Ishikawa (cell line): Measurements from ENCODE around the gene RIMS1.

ENCODE experiments used
- CEBPB ChIP-seq: IDR thresholded peaks from 2 replicates; pipeline ENCODE4 v1.6.1; 2012
- CREB1 ChIP-seq: IDR thresholded peaks from 2 replicates; pipeline ENCODE4 v1.6.1; 2012; ENCODE audit warnings: low read depth
- EGR1 ChIP-seq: IDR thresholded peaks from 2 replicates; pipeline ENCODE4 v1.6.1; 2012
- EP300 ChIP-seq: IDR thresholded peaks from 2 replicates; pipeline ENCODE4 v1.6.1; 2012; ENCODE audit warnings: borderline replicate concordance
- FOXM1 ChIP-seq: IDR thresholded peaks from 2 replicates; pipeline ENCODE4 v1.6.1; 2012; ENCODE audit warnings: low read depth, borderline replicate concordance
- NFIC ChIP-seq: IDR thresholded peaks from 2 replicates; pipeline ENCODE4 v1.6.1; 2012
- RAD21 ChIP-seq: IDR thresholded peaks from 2 replicates; pipeline ENCODE4 v1.6.1; 2012; ENCODE audit warnings: low read depth
- REST ChIP-seq: IDR thresholded peaks from 2 replicates; pipeline ENCODE4 v1.6.1; 2012; ENCODE audit warnings: low read depth, mild to moderate bottlenecking
- TAF1 ChIP-seq: IDR thresholded peaks from 2 replicates; pipeline ENCODE4 v1.6.1; 2012; ENCODE audit warnings: low read depth, mild to moderate bottlenecking
- TCF12 ChIP-seq: IDR thresholded peaks from 2 replicates; pipeline ENCODE4 v1.6.1; 2012; ENCODE audit warnings: low read depth
- TEAD4 ChIP-seq: IDR thresholded peaks from 2 replicates; pipeline ENCODE4 v1.6.1; 2012
- YY1 ChIP-seq: IDR thresholded peaks from 2 replicates; pipeline ENCODE4 v1.6.1; 2012; ENCODE audit warnings: low read depth
- ZBTB7A ChIP-seq: IDR thresholded peaks from 2 replicates; pipeline ENCODE4 v1.6.1; 2012; ENCODE audit warnings: low read depth
- TF ChIP-seq, protein P1 (sequence below): IDR thresholded peaks from 2 replicates; pipeline ENCODE4 v1.6.1; 2012
- TF ChIP-seq, protein P2 (sequence below): IDR thresholded peaks from 2 replicates; pipeline ENCODE4 v1.6.1; 2012

Gene RIMS1

DNA sequence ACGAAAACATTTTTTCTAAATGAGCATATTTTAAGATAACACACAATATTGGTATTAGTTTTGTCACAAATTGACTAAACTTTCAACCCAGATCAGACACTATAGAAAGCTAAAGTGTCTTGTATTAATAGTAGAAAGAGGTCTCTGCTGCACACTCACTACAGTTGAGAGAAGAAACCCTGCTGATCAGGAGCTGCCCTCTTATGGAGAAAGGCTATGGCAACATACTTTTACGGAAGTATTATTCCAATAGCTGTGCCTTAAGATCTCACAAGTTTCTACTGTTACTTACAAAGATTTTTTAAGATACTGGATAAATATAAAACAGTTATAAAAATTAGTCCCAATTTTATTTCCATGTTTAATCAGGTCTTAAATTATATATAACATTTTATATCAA is 155.7 kb downstream of the RIMS1 start:
- TF ChIP-seq RAD21 (peak; percentile 36; the same call in 1 of the 2 replicates), EP300 (no peak), TEAD4 (no peak), CREB1 (no peak)
- TF ChIP-seq, protein P1, sequence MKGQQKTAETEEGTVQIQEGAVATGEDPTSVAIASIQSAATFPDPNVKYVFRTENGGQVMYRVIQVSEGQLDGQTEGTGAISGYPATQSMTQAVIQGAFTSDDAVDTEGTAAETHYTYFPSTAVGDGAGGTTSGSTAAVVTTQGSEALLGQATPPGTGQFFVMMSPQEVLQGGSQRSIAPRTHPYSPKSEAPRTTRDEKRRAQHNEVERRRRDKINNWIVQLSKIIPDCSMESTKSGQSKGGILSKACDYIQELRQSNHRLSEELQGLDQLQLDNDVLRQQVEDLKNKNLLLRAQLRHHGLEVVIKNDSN: no peak

DNA sequence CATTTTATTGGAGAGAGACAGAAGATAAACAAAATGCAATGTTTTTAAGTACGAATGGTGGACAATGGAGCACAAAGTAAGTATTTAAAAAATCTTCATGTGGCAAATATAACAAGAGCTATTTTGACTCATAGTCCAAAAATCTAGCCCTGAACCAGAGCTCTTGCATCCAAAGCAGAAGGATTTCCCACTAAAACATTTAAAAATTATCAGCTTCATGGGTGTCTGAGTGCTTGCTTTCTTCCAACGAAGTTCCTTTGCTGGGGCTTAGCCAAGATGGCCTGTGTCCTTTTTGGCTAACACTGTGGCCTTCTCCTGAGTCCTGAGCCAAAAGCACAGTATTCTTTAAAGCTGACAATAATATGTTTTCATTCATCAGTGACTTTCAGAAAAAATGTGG is 161.7 kb downstream of the RIMS1 start:
- TF ChIP-seq EP300: no peak

DNA sequence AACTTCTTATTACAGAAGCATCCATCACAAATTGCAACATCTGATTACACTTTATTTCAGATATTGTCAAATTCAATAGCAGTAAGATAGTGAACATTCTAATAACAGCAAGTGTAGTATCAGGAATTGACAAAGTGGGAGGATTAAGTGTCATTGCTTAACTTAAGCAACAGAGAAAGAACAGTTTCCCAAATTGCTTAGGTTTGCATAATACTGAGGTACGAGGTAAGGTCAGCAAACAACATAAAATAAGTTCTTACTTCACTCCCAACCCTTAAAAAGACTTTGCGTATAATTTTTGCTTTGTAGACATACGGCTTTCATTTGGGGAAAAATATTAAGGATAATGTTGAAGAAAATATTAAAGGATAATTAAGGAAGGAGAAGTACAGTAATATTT is 163.0 kb downstream of the RIMS1 start:
- TF ChIP-seq TCF12: no peak
- no peak for TF ChIP-seq YY1
- no peak for TF ChIP-seq CREB1
- no peak for TF ChIP-seq CEBPB
- no peak for TF ChIP-seq TAF1
- no peak for TF ChIP-seq FOXM1
- no peak for TF ChIP-seq ZBTB7A
- TF ChIP-seq TEAD4: no peak
- no peak for TF ChIP-seq NFIC

DNA sequence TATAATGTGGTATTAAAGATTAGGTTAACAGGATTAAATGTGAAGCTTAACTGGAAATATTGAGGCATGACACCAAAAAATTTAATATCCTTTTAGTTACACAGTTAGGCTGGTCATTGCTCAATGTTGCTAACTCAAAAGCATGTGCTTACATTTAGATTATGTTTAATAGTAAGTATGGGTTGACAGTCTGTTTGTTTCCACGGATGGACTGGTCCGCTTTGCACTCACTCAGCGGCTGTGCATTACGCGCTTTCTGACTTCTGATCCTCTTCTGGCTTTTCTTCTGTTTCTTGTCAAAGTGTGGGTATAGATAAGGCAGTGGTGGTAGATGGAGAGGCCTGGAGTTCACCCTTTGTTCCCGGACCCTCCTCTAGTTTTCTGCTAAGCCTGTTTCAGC is 174.9 kb downstream of the RIMS1 start:
- no peak for TF ChIP-seq REST
- no peak for TF ChIP-seq ZBTB7A
- TF ChIP-seq YY1: no peak
- TF ChIP-seq EGR1: no peak
- TF ChIP-seq FOXM1: no peak
- TF ChIP-seq, protein P1: no peak
- no peak for TF ChIP-seq CEBPB
- TF ChIP-seq NFIC: no peak
- TF ChIP-seq RAD21: no peak
- TF ChIP-seq TAF1: no peak
- TF ChIP-seq, protein P2, sequence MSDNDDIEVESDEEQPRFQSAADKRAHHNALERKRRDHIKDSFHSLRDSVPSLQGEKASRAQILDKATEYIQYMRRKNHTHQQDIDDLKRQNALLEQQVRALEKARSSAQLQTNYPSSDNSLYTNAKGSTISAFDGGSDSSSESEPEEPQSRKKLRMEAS: no peak
- TF ChIP-seq CREB1: no peak
- no peak for TF ChIP-seq EP300
- TF ChIP-seq TCF12: no peak
- no peak for TF ChIP-seq TEAD4

- TF ChIP-seq FOXM1: no peak
- TF ChIP-seq, protein P1: no peak
- no peak for TF ChIP-seq TEAD4
- TF ChIP-seq RAD21: no peak
- TF ChIP-seq YY1: no peak
- no peak for TF ChIP-seq CREB1
- no peak for TF ChIP-seq CEBPB
- no peak for TF ChIP-seq REST
- TF ChIP-seq, protein P2: no peak
- TF ChIP-seq EGR1: no peak
- TF ChIP-seq TAF1: no peak
- TF ChIP-seq ZBTB7A: no peak
- TF ChIP-seq NFIC: no peak
- no peak for TF ChIP-seq EP300
- TF ChIP-seq TCF12: no peak
These were observed 178.1 kb downstream of the RIMS1 start for GRCh38 chr6:72064399-72064975.

GRCh38 chr6:72078096-72078495 is 191.7 kb downstream of the RIMS1 start:
- TF ChIP-seq TEAD4 (no peak), ZBTB7A (no peak), CREB1 (no peak), FOXM1 (no peak), TAF1 (no peak), YY1 (no peak), REST (no peak), EGR1 (no peak), EP300 (no peak), TCF12 (no peak), NFIC (no peak), RAD21 (no peak), CEBPB (no peak)
- TF ChIP-seq, protein P2: no peak
- TF ChIP-seq, protein P1: no peak
